Stimulated activated CD8-positive, alpha-beta memory T cell treated with anti-CD3 and anti-CD28 coated beads, Interleukin-15, amount 100 ng/mL, for 48 hours (primary cell): ENCODE results near the gene TCP1.
"Not testable (repeated sequence)": the region's sequence is repeated elsewhere in the genome, so short reads cannot be mapped to it uniquely, and the experiment has no call there.

ENCODE experiments used
- DNase-seq, 2 donors: peaks; one replicate each; pipeline ENCODE4 v3.0.0-alpha.2; 2020; ENCODE audit warnings: low read depth in 2 of 2

The TCP1 gene

DNA sequence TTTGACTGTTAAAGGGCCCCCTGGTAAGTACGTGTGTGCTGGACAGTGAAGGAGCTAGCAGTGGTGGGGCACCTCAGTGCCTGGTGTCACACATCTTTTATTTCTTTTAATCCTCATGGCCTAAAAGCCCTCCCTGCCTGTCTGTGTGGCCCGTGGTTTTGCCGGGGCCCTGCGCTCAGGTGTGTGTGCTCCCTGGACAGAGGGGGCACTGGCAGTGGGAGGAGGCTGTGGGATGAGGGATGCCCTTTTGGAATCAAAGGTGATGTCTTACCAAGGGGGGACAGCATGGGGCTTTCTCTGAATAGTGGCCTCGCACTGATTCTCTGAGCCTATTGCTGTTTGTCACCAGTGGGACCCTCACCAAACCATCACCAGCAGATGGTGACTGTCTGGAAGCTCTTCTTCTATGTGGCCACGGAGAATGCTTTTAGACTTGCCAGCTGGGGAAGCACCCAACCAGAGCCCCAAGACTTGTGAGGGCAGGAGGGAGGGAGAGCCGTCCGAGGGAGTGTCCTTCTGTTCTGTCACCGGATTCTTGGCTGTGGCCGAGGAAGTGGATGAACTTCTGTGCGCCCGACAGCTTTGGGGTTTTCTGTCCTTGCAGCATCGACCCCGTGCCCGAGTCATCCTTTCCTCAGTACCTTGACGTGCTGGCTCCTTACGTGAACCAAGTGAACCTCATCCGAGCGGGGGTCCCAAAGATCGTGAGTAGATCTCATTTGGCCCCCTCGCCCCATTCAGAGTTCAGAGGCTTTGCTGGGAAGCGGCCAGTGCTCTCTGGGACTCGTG is 28.7 kb upstream of the TCP1 start:
- no peak for DNase-seq

DNA sequence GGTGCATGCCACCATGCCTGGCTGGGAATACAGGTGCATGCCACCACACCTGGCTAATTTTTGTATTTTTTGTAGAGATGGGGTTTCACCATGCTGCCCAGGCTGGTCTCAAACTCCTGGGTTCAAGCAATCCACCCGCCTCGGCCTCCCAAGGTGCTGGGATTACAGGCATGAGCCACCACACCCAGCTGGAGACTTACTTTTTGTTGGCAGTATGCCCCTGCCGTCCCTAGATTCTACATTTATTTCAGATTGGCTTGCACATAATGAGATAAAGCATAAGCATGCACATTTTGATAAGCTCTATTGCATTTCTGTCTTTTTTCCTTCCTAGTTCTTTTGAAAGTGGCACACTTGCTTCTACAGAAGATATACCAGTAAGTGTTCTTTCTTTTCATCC is 27.4 kb upstream of the TCP1 start:
- not testable (repeated sequence) for DNase-seq

DNA sequence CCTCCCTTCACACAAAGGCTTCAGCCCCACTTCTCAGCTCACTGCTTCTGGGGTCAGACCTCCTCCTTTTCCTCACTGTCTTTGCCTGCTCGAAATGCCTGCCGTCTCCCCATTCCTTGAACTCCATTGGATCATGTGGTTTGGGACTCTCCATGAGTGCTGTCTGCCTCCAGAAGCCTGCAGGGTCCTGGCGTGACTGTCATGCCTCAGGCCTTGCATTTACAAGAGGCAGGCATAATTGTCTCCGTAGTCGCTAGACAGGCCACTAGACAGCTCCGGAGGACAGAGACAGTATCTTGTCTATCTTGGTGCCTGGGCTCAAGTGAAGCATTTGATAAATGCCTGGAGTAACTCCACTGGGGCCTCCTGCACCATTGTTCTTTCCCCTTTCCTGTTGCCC is 26.0 kb upstream of the TCP1 start:
- DNase-seq: no peak

GRCh38 chr6:159813781-159814180 is 24.4 kb upstream of the TCP1 start:
- no peak for DNase-seq

GRCh38 chr6:159809149-159809548 is 19.7 kb upstream of the TCP1 start:
- DNase-seq: no peak

GRCh38 chr6:159808647-159809046 is 19.2 kb upstream of the TCP1 start:
- DNase-seq: no peak

- DNase-seq: no peak
Measured at GRCh38 chr6:159807150-159807858, 17.9 kb upstream of the TCP1 start.

DNA sequence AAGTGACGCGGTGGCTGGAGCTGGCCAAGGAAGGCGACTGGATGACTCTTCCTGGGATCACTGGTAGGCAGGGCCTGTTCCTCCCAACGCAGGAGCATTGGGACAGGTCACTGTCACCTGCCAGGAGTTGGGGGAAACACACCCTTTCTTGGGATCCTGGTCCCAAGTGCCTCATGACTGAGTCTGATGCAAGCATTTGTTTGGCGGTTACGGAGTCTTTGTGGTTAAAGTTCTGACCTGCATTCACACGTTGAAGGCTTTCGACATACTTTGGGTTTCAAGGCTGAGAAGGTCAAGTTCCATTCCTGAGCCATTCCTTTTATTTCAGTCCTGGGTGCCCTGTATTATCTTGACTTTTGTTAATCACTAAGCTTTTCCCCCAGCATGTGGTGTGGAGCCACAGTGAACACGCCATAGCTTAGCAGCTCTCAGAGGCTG is 16.6 kb upstream of the TCP1 start:
- DNase-seq: no peak

- DNase-seq: no peak
Measured at GRCh38 chr6:159805440-159806020, 16.1 kb upstream of the TCP1 start.

GRCh38 chr6:159804504-159804903 is 15.1 kb upstream of the TCP1 start:
- DNase-seq: no peak

DNA sequence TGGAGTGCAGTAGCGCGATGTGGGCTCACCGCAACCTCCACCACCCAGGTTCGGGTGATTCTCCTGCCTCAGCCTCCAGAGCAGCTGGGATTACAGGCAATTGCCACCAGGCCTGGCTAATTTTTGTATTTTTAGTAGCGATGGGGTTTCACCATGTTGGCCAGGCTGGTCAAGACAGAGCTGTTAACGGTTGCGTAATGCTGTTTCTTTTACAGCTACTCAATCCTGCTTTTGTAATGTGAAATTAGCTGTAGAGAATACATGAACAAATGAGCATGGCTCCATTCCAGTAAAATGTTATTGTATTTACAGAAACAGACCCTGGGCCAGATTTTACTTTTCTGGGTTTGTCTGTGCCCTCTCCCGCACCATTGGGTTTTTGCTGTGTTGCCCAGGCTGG is 12.5 kb upstream of the TCP1 start:
- DNase-seq: no peak

GRCh38 chr6:159800141-159800865 is 10.9 kb upstream of the TCP1 start, which contains the start of gene PNLDC1:
Gene PNLDC1 (plus strand): TSS chr6:159800276. CDS start chr6:159800308, 32 bp downstream.
- DNase-seq: no peak

DNA sequence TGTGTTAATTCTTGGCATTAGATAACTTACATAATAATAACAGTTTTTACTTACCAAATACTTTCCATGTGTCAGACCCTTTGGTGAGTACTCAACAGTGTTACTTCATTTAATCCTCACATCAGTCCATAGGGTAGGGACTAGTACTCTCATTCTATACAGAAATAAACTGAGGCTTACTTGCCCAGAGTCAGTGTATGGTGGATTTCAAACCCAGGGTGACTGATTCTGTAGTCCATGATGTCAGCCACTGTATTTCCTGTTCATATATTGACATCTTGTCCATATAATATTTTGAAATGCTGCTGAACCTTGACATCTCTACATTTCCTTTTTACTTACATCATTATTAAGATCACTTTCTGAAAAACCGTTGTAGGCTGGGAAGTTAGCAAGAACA is 8.2 kb upstream of the TCP1 start:
- no peak for DNase-seq

- not testable (repeated sequence) for DNase-seq
Measured at GRCh38 chr6:159794976-159795375, 5.6 kb upstream of the TCP1 start.

DNA sequence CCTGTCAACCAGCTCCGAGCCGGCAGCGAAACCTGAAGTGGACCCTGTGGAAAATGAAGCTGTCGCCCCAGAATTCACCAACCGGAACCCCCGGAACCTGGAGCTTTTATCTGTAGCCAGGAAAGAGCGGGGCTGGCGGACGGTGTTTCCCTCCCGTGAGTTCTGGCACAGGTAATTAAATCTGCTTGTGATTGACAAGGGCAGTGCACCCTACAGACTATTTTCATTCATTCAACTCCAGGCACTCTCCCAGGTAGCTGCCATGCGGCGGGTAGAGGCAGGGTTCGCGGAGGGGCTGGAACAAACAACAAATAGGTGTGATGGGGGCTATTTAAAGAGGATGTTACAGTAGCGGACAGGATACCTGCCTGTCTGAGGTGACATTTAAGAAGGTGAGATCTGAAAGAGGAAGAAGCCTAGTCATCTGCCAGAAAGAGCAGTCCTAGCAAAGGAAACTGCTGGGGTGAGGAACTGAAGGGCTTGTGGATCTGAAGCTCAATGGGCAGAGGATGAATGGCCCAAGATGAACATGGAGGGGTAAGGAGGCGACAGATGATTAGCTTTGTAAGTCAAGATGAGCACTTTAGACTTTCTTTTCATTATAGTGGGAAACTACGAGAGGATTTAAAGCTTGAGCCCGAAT is 1.7 kb upstream of the TCP1 start:
- DNase-seq: no peak

GRCh38 chr6:159790149-159790955 is 950 bp upstream of the TCP1 start, which contains the start of gene MRPL18:
Gene MRPL18 (plus strand): TSS chr6:159790467. CDS start chr6:159790588, 121 bp downstream.
- DNase-seq: peak; percentile 86 to 88

GRCh38 chr6:159788753-159789376 is 537 bp downstream of the TCP1 start:
- DNase-seq: peak; percentile 4 to 7

DNA sequence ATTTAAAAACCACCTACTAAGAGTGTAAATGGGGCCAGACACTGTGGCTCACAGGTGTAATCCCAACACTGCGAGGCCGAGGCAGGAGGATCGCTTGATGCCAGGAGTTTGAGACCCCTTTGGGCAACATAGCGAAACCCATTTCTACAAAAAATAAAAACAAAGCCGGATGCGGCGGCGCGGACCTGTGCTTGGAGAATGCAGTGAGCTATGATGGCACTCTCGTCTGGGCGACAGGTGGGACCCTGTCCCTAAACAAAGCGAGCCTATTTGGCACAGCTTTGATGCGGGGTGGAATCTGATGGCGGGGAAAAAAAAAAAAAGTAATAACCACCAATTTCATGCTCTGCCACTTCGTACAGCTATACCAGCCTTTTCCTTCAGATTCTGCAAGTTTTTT is 1.1 kb downstream of the TCP1 start:
- DNase-seq: no peak

- no peak for DNase-seq
Measured at GRCh38 chr6:159778542-159779103, 10.8 kb downstream of the TCP1 start.

- DNase-seq: no peak
Measured at GRCh38 chr6:159778131-159778530, 11.3 kb downstream of the TCP1 start.
